IMR-90 (cell line): ENCODE results near the gene PRC1. TPM values are rescaled to one million over a fixed set of nuclear protein-coding genes. Genes with fewer than 3 reads are reported as not detected.

Experiments
- ATAC-seq: fragments of 200-7000 bp; cut with Tn5 transposase; 2 replicates; pipeline ENCODE4 v1.9.1; 2020; ENCODE audit warnings: low read depth, mild to moderate bottlenecking, moderate library complexity
- BruUV-seq: library from RNA; stranded (reverse); fragments of 400-500 nt; replicated peaks from 2 replicates; lab custom pipeline; 2021; lab: Mats Ljungman, UMichigan
- CTCF ChIA-PET: fragments of 300-600 bp; formaldehyde crosslinking; extraction: SDS; loops from one replicate; lab custom pipeline; 2021; ENCODE audit warnings: antibody characterized with exemption; lab: Yijun Ruan, JAX
- POLR2A ChIA-PET: fragments of 300-600 bp; sonication (Branson Sonifier 250); formaldehyde crosslinking; loops from one replicate; lab custom pipeline; 2022; ENCODE audit warnings: antibody characterized with exemption; ENCODE audit not compliant: unreplicated experiment; lab: Charles Lee
- DNase-seq: peaks from one replicate; pipeline ENCODE4 v3.0.0; 2013
- H2AFZ ChIP-seq: replicated peaks from 2 replicates; pipeline ENCODE3; 2013; ENCODE audit warnings: low read length, mild to moderate bottlenecking; ENCODE audit not compliant: poor library complexity
- H2AK5ac ChIP-seq: 2 replicates; pipeline ENCODE4 v1.6.1; 2013; ENCODE audit warnings: low read depth, low read length, inconsistent platforms
- H2AK9ac ChIP-seq: replicated peaks from 2 replicates; pipeline ENCODE3; 2013; ENCODE audit warnings: mild to moderate bottlenecking, low read depth, low read length, moderate library complexity; ENCODE audit not compliant: poor library complexity
- H2BK120ac ChIP-seq: 2 replicates; pipeline ENCODE4 v1.6.1; 2013; ENCODE audit warnings: low read depth, low read length, inconsistent platforms
- H2BK15ac ChIP-seq: 3 replicates; pipeline ENCODE4 v1.6.1; 2013; ENCODE audit warnings: low read depth, low read length, inconsistent platforms
- H2BK20ac ChIP-seq: 2 replicates; pipeline ENCODE4 v1.6.1; 2013; ENCODE audit warnings: low read depth, mild to moderate bottlenecking, inconsistent platforms, low read length, moderate library complexity
- H2BK5ac ChIP-seq: 2 replicates; pipeline ENCODE4 v1.6.1; 2013; ENCODE audit warnings: mild to moderate bottlenecking, low read depth, low read length, inconsistent platforms; ENCODE audit not compliant: poor library complexity, severe bottlenecking
- H3K14ac ChIP-seq: replicated peaks from 2 replicates; pipeline ENCODE4 v1.6.1; 2013; ENCODE audit warnings: low read depth, low read length, inconsistent platforms
- H3K18ac ChIP-seq: 2 replicates; pipeline ENCODE4 v1.6.1; 2013; ENCODE audit warnings: low read depth, low read length, control low read depth
- H3K23ac ChIP-seq: 2 replicates; pipeline ENCODE4 v1.6.1; 2013; ENCODE audit warnings: low read depth, low read length, inconsistent platforms
- H3K27ac ChIP-seq: 2 replicates; pipeline ENCODE4 v1.5.1; 2013; ENCODE audit warnings: mild to moderate bottlenecking, control low read depth, low read length; ENCODE audit not compliant: insufficient read depth
- H3K27me3 ChIP-seq: 2 replicates; pipeline ENCODE4 v1.6.1; 2013; ENCODE audit warnings: low read length; ENCODE audit not compliant: control insufficient read depth, insufficient read depth
- H3K36me3 ChIP-seq: 2 replicates; pipeline ENCODE4 v1.6.1; 2013; ENCODE audit warnings: low read length, mixed read lengths; ENCODE audit not compliant: control insufficient read depth, insufficient read depth
- H3K4ac ChIP-seq: 2 replicates; pipeline ENCODE4 v1.6.1; 2013; ENCODE audit warnings: low read depth, low read length, inconsistent platforms
- H3K4me1 ChIP-seq: 2 replicates; pipeline ENCODE4 v1.6.1; 2013; ENCODE audit warnings: low read length, mixed read lengths; ENCODE audit not compliant: control insufficient read depth, insufficient read depth
- H3K4me2 ChIP-seq: 2 replicates; pipeline ENCODE4 v1.6.1; 2013; ENCODE audit warnings: low read depth, mild to moderate bottlenecking, control low read depth, low read length, moderate library complexity
- H3K4me3 ChIP-seq: 2 replicates; pipeline ENCODE4 v1.5.1; 2013; ENCODE audit warnings: low read depth, mild to moderate bottlenecking, control low read depth, low read length, moderate library complexity; ENCODE audit not compliant: insufficient read depth
- H3K56ac ChIP-seq: 2 replicates; pipeline ENCODE4 v1.6.1; 2013; ENCODE audit warnings: low read length, inconsistent platforms; ENCODE audit not compliant: insufficient read depth; ENCODE audit errors: extremely low read depth
- H3K79me1 ChIP-seq, 2 experiments: 2 replicates each; pipeline ENCODE4 v1.6.1; 2013; ENCODE audit warnings: low read length in 2 of 2, inconsistent platforms in 1 of 2, low read depth in 1 of 2
- H3K9ac ChIP-seq: 2 replicates; pipeline ENCODE4 v1.6.1; 2013; ENCODE audit warnings: low read depth, low read length, control low read depth
- H3K9me1 ChIP-seq: 2 replicates; pipeline ENCODE4 v1.6.1; 2013; ENCODE audit warnings: low read length, inconsistent platforms; ENCODE audit not compliant: insufficient read depth
- H3K9me3 ChIP-seq: 2 replicates; pipeline ENCODE4 v1.6.1; 2013; ENCODE audit warnings: low read length; ENCODE audit not compliant: control insufficient read depth, insufficient read depth
- H4K20me1 ChIP-seq: 2 replicates; pipeline ENCODE4 v1.6.1; 2013; ENCODE audit warnings: low read length, inconsistent platforms; ENCODE audit not compliant: insufficient read depth
- H4K5ac ChIP-seq: 2 replicates; pipeline ENCODE4 v1.6.1; 2013; ENCODE audit warnings: mild to moderate bottlenecking, low read depth, low read length, control low read depth
- H4K8ac ChIP-seq, 2 experiments: 2 replicates each; pipeline ENCODE4 v1.6.1; 2013; ENCODE audit warnings: low read depth in 2 of 2, low read length in 2 of 2, control low read depth in 1 of 2, inconsistent platforms in 1 of 2
- H4K91ac ChIP-seq: 2 replicates; pipeline ENCODE4 v1.6.1; 2013; ENCODE audit warnings: low read depth, low read length, inconsistent platforms; ENCODE audit not compliant: insufficient read depth
- MXI1 ChIP-seq: IDR thresholded peaks from 2 replicates; pipeline ENCODE4 v1.6.1; 2012; ENCODE audit warnings: low read depth, mild to moderate bottlenecking, low read length, moderate library complexity, borderline replicate concordance
- RAD21 ChIP-seq: IDR thresholded peaks from 2 replicates; pipeline ENCODE4 v1.6.1; 2012; ENCODE audit warnings: low read length, improper control_type of control experiment
- WGBS, 2 experiments: methylation state at CpG; one replicate each; pipeline versions ENCODE4 v1.1.5 to v1.1.7; 2013; ENCODE audit warnings: missing lambda C conversion rate in 2 of 2; ENCODE audit not compliant: insufficient read length in 1 of 2; ENCODE audit errors: extremely low coverage in 2 of 2; 5-methylcytosine and 5-hydroxymethylcytosine counted together
- dilution Hi-C: fragments of 300-500 bp; cut with HindIII; formaldehyde crosslinking; loops from one replicate; pipeline ENCODE4 v1.14.3; 2018; ENCODE audit warnings: low sequenced_read_pairs; ENCODE audit not compliant: unreplicated experiment
- in situ Hi-C: fragments of 300-500 bp; cut with MboI; formaldehyde crosslinking; loops from 3 replicates; pipeline ENCODE4 v1.14.3; 2019; ENCODE audit warnings: low sequenced_read_pairs, inconsistent platforms, mixed read lengths
- intact Hi-C: fragments of 100-400 bp; cut with micrococcal nuclease; formaldehyde crosslinking; loops from 2 replicates; pipeline ENCODE4 v1.10.0; 2022
- polyA plus RNA-seq, 3 experiments: library from polyadenylated mRNA; depleted of rRNA; stranded (reverse); fragments of >200 nt; gene quantifications; 2 replicates each; pipeline ENCODE4 v1.2.3, GENCODE V29; 2012; ENCODE audit warnings: low replicate concordance in 1 of 3
- total RNA-seq: library from RNA; depleted of rRNA; stranded (reverse); fragments of >200 nt; gene quantifications from 2 replicates; pipeline ENCODE4 v1.2.3, GENCODE V29; 2012

PRC1 gene
- total and polyA plus RNA-seq, 2 of the 4 experiments (the other 2 are of a cell fraction), result 131 to 148 TPM

- H3K27ac ChIP-seq, result no peak overlapping the region
- no peaks in the 10 kb centered on the region for H4K20me1 ChIP-seq
- H3K4me3 ChIP-seq, result no peak overlapping the region
- ATAC-seq (no peak), DNase-seq (no peak)
- H3K4ac ChIP-seq, result no peak overlapping the region
- H2BK15ac ChIP-seq, result no peak overlapping the region
- H3K23ac ChIP-seq, result no peak overlapping the region
- H2AK9ac ChIP-seq, result no peak overlapping the region
- peaks cover 35% of the 10 kb centered on the region for H3K36me3 ChIP-seq
- H3K4me2 ChIP-seq, result no peak overlapping the region
- no peak overlapping the region for H4K91ac ChIP-seq
- TF ChIP-seq MXI1 (no peak), RAD21 (no peak)
- no peak overlapping the region for H2BK5ac ChIP-seq
- no TSS peak for BruUV-seq
- no peak overlapping the region for H3K18ac ChIP-seq
- H3K79me1 ChIP-seq, result no peaks in the 10 kb centered on the region
- WGBS, 2 experiments, result 97% methylated on average over 10 of the region's 12 CpGs; no CpG with 5 or more reads in 1 of the 2 experiments
- H3K56ac ChIP-seq, result no peak overlapping the region
- H3K9me3 ChIP-seq, result no peaks in the 10 kb centered on the region
- H2AFZ ChIP-seq, result no peak overlapping the region
- in situ Hi-C loops, result no loop called here
- dilution Hi-C loops, result no loop called here
- no peak overlapping the region for H4K8ac ChIP-seq
- no peak overlapping the region for H4K5ac ChIP-seq
- no peak overlapping the region for H3K14ac ChIP-seq
- intact Hi-C loops, result no loop called here
- H3K9ac ChIP-seq, result no peak overlapping the region
- no peak overlapping the region for H2AK5ac ChIP-seq
- no peak overlapping the region for H2BK120ac ChIP-seq
- H3K9me1 ChIP-seq, result peaks cover 3% of the 10 kb centered on the region; the same call in 1 of the 2 replicates
- no peak overlapping the region for H2BK20ac ChIP-seq
- POLR2A ChIA-PET, result no interaction called here
- H3K4me1 ChIP-seq, result peaks cover 10% of the 10 kb centered on the region; the same call in 1 of the 2 replicates
- H3K27me3 ChIP-seq, result no peaks in the 10 kb centered on the region
- CTCF ChIA-PET, result no interaction called here
Measured at GRCh38 chr15:90917569-90917968, 76.8 kb downstream of the PRC1 start.
